Fibroblast of upper back skin (primary cell): ENCODE data around the gene NRG4.
"Not testable (repeated sequence)": the region's sequence is repeated elsewhere in the genome, so short reads cannot be mapped to it uniquely, and the experiment has no call there.

Experiments used
- DNase-seq: peaks from one replicate; pipeline ENCODE4 v3.0.0-alpha.2; 2013

Gene NRG4

DNA sequence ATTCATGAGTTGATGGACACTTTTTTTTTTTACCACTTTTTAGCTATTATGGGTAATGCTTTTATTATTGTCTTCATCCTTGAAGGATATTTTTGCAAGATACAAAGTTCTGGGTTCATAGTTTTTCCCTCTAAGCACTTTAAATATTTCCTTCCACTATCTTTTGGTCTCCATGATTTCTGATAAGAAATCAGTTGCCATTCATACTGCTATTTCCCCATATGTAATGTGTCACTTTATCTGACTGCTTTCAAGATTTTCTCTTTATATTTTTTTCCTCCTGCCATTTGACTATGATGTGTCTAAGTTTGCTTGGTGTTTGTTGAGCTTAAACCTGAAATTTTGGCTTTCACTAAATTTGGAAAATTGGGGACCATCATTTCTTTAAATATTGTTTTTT, 19.3 kb downstream of the NRG4 start:
- no peak for DNase-seq

DNA sequence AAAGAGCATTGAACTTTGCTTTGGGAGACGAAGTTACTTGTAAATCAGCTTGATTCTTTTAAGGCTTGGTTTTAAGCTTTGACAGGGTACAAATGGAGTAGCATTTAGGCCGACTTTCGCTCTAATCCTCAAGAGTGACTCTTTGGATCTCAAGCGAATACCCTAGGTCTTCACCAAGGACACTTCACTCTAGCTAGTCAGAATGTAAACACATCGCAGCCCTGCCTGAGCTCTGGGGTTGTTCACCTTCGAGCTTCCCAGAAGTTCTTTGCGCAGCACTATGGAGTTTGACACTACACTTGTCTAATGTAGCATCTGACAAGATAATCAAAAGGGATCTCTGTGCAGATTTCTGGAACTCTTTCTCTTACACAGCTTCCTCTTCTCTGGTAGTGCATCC, 22.3 kb downstream of the NRG4 start:
- DNase-seq = no peak

DNA sequence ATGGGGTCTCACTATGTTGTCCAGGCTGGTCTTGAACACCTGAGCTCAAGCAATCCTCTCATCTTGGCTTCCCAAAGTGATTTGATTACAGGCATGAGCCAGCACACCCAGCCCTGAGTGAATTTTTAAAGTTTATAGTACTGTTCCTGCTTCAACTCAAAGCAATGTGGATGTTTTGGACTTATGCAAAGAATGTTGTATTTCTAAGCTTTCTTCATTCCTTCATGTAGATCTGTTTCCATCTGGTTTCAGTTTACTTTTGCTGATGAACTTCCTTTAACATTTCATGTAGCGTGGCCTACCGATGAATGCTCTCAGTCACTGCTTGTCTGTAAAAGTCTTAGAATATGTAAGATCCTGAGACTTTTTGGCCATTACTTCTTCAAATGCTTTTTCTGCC, 23.2 kb downstream of the NRG4 start:
- DNase-seq = peak; percentile 42

DNA sequence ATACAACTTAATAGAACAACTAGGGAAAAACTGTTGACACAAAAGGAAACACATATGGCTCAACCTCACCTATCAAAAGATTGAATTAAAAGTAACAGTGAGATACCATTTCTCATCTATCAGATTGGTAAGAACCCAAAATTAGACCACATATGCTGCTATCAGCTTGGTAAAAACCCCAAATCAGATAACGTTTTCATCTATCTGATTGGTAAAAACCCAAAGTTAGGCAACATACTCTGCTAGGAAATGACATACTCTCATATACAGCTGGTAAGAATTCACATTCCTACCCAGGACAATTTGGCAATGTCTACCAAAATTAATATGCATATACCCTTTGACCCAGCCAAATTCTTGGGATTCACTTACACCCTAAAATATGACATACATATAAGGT, 26.3 kb downstream of the NRG4 start:
- no peak for DNase-seq

DNA sequence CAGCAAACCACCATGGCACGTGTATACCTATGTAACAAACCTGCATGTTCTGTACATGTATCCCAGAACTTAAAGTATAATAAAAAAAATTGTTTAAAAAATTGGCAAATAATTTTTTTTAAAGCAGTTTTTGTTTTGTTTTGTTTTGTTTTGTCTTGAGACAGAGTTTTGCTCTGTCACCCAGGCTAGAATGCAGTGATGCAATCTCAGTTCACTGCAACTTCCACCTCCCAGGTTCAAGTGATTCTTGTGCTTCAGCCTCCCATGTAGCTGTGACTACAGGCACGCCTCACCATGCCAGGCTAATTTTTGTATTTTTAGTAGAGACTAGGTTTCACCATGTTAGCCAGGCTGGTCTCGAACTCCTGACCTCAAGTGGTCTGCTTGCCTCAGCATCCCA, 27.5 kb downstream of the NRG4 start:
- not testable (repeated sequence) for DNase-seq

DNA sequence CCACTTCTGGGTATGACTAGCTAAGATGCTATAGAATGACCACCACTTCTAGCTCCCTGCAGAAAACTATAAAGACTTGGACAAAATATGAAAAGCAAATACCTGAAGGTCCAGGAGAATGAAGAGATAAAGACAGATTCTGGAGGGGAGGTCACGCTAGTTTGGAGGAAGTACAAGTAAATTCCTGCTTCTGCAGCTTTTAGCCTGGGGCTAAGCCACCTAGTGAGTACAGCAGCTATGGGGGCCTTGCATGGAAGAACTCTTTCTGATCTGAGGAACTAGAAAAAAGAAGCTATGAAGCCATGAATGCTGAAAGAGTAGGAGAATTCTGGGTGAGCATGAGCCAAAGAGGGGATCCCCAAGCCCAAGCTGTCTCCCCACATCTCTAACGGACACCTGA, 29.8 kb downstream of the NRG4 start:
- no peak for DNase-seq

DNA sequence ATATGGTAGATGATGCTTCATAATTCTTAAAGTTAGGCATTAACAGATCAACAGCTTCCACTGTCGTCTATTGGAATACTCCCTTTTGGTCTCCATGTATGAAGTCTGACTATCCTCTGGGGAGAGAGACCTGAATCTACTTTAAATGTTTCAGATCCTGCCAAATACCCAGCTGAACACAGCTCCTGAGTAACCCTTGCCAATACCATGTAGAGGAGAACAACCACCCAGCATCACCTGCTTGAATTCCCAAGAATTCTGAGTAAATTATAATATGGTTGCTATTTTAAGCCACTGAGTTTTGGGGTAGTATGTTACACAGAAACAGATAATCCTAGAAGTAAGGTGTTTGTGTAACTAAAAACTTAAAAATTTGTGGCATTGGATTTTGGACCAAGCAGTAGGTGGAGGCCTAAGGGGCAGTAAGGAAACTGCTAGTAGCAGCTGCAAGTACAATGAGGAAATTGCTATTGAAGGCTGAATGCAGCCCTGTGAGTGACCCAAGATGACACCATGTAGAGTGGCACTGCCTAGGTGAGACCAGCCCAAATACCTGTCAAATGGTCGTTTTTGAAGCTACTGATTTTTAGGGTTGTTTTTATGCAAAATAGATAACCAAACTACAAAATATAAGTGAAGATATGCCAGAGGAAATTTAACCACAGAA, 30.9 kb downstream of the NRG4 start:
- DNase-seq = no peak

DNA sequence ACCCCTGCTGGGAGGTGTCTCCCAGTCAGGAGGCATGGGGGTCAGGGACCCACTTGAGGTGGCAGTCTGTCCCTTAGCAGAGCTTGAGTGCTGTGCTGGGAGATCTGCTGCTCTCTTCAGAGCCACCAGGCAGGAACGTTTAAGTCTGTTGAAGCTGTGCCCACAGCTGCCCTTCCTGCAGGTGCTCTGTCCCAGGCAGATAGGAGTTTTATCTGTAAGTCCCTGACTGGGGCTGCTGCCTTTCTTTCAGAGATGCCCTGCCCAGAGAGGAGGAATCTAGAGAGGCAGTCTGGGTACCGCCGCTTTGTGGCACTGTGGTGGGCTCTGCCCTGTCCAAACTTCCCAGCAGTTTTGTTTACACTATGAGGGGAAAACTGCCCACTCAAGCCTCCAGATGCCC, 35.5 kb downstream of the NRG4 start:
- not testable (repeated sequence) for DNase-seq

DNA sequence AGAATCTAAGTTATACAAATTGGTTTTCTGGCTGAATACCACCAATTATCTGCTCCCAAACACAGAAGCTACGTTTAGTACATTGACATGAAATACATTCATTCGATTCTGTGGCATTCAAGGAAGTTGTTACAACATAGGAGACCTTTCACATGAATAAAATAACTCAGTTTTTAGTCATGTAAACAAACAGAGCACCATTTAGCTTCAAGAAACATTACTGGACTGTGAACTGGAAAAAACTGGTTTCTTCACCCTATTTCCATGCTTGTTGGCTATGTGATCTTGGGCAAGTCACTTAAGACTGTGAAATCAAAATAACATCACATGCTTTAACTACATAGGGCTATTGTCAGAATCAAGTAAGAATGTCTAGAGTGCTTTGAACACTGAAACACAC, 46.2 kb downstream of the NRG4 start:
- DNase-seq = no peak

DNA sequence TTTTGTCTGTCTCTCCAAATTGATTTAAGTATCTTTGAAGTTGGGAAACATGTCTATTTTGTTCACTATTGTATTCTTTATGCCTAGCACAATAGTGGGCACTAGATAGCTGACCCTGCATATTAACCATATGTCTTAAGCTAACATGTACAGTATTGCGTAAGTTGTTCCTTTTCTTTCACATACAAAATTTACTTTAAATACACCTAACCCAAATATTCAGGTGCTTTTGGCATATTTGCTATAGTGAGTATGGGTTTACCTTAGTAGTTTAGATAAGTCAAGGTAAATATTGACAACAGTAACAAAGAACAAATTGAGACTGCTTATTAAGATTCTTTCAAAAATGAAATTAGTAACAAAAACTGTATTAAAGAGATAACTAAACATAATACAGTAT, 50.9 kb downstream of the NRG4 start:
- DNase-seq = no peak

DNA sequence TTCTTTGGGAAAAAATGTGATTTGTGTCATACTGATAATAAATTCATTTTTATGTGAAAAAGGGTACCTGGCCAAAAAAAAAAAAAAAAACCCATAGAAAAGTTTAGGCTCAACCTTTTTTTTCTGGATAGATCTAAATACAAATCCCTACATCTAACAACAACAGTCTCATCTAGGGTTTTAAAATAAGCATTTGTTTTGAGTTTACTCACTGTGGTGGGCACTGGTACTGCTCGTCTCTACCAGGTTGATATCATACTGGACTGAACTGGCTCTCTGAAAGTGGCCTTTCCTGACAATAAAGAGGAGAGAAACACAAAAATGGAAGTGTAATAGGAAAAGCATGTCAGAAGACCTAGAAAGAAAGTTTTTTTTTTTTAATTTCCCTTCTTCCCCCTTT, 56.5 kb downstream of the NRG4 start:
- no peak for DNase-seq

DNA sequence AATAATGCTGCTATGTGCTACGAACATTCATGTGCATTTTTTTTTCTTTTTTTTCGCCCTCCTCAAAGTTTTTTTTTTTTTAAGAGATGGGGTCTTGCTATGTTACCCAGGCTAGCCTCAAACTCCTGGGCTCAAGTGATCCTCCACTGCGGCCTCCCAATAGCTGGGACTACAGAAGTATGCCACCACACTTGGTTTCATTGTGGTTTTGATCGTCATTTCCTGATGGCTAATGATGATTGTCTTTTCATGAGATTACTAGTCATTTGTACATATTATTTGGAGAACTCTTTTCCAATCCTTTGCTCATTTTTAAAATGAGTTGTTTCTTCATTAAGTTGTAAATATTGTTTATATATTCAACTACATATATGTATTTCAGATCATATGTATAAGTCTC, 59.7 kb downstream of the NRG4 start:
- DNase-seq = no peak

DNA sequence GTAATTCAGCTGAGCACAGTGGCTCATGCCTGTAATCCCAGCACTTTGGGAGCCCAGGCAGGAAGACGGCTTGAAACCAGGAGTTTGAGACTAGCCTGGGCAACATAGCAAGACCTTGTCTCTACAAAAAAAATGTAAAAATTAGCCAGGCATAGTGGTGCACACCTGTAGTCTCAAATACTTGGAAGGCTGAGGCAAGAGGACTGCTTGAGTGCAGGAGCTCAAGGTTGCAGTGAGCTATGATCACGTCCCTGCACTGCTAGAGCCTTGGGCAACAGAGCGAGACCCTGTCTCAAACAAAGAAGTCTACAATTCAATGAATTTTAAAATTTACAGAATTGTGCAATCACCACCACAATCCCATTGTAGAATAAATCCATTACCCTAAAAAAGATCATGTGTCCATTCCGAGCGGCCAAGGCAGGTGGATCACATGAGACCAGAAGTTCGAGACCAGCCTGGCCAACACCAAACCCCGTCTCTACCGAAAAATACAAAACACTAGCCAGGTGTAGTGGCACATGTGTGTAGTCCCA, 63.4 kb downstream of the NRG4 start:
- no peak for DNase-seq

DNA sequence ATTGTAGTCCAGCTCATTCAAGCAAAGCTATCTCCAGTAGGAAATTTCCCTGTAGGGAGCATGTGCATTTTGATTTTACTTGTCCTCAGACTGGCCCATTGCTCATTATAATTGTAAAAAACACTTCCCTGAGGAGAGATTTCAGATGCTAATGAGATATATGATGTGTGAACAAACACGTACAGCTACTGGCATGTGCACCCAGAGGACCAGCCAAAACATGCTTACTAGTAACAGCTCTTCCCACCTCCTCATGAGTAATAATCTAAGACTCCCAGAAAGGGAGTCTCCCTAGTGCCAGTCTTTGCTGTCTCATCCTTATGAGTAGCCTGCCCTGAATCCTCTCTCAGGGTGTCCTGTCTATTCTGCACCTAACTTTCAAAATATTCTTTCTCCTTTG, 65.1 kb downstream of the NRG4 start:
- DNase-seq = peak; percentile 64

DNA sequence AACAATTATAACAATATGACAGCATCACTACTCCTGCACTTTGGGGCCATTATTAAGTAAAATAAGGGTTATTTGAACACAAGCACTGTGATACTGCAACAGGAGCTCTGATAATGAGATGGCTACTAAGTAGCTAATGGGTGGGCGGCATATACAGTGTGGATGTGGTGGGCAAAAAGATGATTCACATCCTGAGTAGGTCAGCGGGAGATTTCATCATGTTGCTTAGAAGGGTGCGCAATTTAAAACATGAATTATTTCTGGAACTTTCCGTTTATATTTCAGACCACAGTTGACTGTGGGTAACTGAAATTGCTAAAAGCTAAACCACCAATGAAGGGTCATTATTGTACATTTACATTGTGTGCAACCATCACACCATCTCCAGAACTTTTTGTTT, 66.3 kb downstream of the NRG4 start:
- DNase-seq = peak; percentile 51

DNA sequence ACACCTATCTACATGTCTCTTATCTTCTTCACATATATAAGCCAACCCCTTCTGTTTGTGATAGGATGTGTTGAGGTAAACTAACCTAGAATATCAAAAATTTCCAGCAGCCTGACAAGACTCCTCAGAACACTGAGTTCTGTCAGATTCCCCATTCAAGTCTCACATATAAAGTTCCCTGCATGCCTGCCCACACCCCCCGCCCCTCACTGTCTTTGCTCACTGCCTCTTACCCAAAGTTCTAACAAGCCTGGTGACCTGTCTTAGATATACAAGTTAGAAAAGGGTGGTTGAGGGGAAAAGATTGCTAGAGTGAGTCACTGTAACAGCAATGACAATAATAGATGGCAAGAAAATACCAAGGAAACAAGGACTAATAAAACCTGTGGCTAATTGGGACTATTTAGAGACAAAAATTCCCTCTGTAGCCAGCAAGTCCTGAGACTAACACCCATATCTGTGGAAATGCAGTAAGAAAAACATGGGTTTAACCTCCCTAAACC, 68.5 kb downstream of the NRG4 start:
- DNase-seq = peak; percentile 5

DNA sequence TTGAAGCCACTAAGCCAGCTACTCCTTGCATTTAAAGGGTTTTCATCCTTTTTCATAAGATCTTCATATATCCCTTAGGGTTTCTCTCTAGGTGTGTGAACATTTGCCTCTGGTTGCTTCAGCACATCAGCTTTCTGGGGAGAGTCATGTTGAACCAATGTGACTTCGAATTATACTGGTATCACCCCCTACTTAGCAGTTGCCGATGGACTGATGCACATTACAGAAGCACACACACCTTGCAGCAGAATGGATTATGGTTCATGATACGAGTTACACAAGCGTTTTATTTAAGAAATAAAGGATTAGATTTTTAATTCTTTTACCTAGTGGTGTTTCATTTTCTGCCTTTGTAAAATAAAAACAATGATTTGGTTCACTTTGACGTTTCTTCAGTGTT, 69.0 kb downstream of the NRG4 start:
- DNase-seq = no peak

DNA sequence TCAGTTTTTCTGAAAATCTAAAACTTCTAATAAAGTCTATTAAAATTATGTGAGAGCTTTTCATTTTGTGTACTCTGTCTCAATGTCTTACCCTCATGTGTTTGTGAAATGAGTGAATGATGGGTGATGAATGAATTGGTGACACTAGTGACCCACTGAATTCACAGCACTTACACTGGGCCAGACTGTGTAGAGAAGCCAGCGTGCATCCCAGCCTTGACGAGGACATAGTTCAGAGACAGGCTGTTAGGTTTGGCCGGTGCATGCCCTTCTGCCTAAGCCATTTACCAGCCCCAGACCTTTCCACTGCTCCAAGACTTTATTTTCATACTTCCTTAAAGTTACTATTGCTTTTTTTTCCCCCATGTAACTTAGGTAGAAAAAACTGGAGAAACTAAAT, 69.8 kb downstream of the NRG4 start:
- DNase-seq = no peak

DNA sequence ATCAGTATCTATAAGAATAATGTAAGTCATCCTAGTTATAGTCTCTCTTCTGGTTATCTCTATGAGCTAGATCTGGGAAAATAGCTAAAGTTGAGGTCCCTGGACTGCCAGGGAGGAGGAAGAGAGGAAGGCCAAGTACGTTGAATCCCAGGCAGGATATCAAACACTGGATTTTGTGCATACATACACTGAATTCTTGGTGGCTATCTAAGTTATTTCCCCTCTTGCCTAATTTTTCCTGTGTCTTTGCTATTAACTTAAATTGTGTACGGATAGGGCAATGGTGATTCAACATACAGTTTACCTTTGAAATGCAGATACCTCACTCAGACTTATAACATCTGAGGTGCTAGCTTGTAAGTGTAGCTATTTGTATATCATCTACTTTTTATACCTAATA, 81.4 kb downstream of the NRG4 start:
- DNase-seq = no peak

DNA sequence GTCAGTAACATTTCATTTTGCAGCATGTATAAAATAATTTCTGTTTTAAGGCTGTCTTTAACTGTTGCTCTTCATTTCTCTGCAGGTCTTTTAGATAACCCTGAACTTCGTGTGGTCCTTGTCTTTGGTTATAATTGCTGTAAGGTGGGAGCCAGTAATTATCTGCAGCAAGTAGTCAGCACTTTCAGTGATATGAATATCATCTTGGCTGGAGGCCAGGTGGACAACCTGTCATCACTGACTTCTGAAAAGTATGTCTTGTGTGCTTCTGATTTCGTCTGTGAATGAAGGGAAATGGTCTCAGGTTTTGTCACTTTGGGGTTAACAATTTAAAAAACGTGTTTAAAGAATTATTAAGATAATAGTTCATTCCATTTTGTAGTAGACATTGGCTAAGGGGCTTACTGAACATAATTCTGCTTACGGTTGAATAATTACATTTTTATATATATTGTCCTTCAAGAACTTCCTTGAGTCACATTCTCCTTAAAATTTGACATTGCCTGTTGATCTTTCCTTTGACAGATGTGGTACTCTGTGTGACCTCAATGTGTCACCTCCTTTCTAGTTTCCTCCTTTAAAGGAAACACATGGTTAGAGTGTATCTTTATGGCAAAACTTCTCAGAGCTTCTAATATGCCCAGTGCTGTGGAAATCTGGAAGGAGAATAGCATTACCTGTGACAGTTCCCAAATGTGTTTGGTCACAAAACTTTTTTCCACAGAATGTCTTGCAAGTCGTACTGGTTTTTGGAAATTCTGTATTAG, 82.2 kb downstream of the NRG4 start:
- no peak for DNase-seq

DNA sequence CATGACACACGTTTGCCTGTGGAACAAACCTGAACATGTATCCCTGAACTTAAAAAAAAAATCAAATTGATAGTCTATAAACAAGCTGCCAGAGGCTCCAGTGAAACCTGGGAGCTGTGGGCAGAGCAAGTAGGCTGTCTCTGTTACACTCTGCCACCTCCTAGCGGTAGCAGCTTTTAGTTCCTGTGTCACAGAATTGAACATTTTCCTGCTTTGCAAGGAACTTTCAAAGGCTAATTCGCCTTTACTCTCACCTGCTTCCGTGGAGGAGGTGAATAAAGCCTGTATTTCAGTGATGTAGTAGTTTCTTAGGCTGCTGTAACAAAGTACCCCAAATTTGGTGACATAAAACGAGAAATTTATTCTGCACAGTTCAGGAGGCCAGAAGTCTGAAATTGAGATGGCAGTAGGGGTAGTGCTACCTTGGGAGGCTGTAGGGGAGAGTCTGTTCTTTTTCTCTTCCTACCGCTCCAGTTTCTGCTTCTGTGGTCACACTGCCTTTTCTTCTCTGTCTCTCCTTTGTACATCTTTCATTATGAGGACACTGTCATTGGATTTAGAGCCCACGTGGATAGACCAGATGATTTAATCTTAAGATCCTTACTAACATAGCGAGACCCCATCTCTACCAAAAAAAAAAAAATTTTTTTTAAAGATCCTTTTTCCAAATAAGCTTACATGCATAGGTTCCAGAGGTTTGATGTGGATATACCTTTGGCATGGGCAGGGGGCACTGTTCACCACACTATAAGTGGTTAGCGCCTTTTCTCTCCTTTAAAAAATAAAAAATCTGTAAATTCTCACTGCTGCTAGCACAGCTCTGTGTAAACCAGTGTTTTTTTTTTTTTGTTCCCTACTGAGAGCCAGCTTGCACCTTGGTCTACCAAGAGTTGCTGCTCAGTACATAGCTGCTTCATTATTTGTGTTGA, 83.3 kb downstream of the NRG4 start:
- peak; percentile 28 for DNase-seq

DNA sequence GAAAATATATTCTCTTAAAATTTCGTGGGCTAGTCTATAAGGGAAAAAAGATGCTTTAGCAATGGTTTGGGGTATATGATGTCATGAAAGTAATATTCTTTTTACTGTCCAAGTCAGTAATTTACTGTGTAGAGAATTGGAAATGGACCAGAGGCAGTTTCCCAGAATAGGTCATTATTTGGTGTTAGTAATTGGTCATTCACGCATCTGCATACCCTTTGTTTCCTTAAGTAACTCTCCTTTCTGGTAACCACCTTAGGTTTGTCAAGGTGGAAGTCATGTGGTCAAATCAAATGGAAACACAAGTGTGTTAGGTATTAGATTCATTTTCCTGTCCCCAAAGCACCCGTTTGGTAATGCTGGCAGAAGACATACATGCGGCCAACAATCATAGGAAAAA, 84.6 kb downstream of the NRG4 start:
- no peak for DNase-seq

DNA sequence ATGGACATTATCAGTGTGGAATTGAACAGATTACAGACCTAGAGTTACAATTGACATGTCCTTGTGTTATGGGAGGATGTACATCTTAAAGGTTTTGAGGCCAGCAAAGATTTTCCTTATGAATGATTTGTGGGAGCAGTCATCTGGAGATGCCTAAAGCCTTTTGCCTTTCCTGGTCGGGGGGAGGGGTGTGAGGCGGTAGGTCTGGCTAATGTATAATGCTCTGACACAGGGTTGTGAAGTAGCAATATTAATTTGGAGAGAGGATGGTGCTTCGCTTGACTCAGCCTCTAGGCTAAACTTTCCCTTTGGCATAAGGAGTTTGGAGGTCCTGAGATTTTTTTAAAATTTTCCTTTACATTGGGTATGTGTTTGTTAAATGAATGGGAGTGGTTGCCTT, 85.3 kb downstream of the NRG4 start:
- no peak for DNase-seq
